ENCODE results near the gene TRMT2B.
A peak's percentile ranks its signal among the peaks of the same experiment; 100 is the strongest.
"Not testable (repeated sequence)": the region's sequence is repeated elsewhere in the genome, so short reads cannot be mapped to it uniquely, and the experiment has no call there.

The TRMT2B gene

GRCh38 chrX:101051549-101052302 is at the start of gene TRMT2B:
Gene TRMT2B (minus strand): TSS chrX:101052111. CDS start chrX:101042289, 9,822 bp downstream.
- peak within 1 kb of the TSS; percentile 60 for H3K4me3 ChIP-seq (ENCODE audit: low read depth, low read length)
- DNase-seq (ENCODE audit: low read depth), result peak; percentile 19

GRCh38 chrX:101097546-101098453 is 45.9 kb upstream of the TRMT2B start, which contains the start of gene CENPI:
Gene CENPI (plus strand): TSS chrX:101098204. CDS start chrX:101101071, 2,867 bp downstream.
- peak within 1 kb of the TSS; percentile 59 for H3K4me3 ChIP-seq (ENCODE audit: low read depth, low read length)
- peak; percentile 78 for DNase-seq (ENCODE audit: low read depth)

- H3K4me3 ChIP-seq (ENCODE audit: low read depth, low read length), result no peak overlapping the region
- no peak for DNase-seq (ENCODE audit: low read depth)
These were observed 39.9 kb upstream of the TRMT2B start for GRCh38 chrX:101091817-101092216.

- no peak overlapping the region for H3K4me3 ChIP-seq (ENCODE audit: low read depth, low read length)
- no peak for DNase-seq (ENCODE audit: low read depth)
These were observed 29.3 kb upstream of the TRMT2B start for GRCh38 chrX:101081231-101081630.

- H3K4me3 ChIP-seq (ENCODE audit: low read depth, low read length), result peak overlapping the region; percentile 52
- DNase-seq (ENCODE audit: low read depth), result no peak
These were observed 28.6 kb upstream of the TRMT2B start for GRCh38 chrX:101080326-101081124.

GRCh38 chrX:101079736-101080270 is 27.9 kb upstream of the TRMT2B start:
- H3K4me3 ChIP-seq (ENCODE audit: low read depth, low read length), result peak overlapping the region; percentile 52
- DNase-seq (ENCODE audit: low read depth), result no peak

- H3K4me3 ChIP-seq (ENCODE audit: low read depth, low read length), result peak within 1 kb of the TSS; percentile 52
- DNase-seq (ENCODE audit: low read depth), result no peak
These were observed 27.0 kb upstream of the TRMT2B start, which contains the start of gene TMEM35A for GRCh38 chrX:101078716-101079598. Gene TMEM35A (plus strand): TSS chrX:101078879. CDS start chrX:101079003, 124 bp downstream.

- no peak for DNase-seq (ENCODE audit: low read depth)
- no peak overlapping the region for H3K4me3 ChIP-seq (ENCODE audit: low read depth, low read length)
These were observed 19.7 kb upstream of the TRMT2B start for GRCh38 chrX:101071582-101071981.

GRCh38 chrX:101062176-101062575 is 10.3 kb upstream of the TRMT2B start:
- no peak overlapping the region for H3K4me3 ChIP-seq (ENCODE audit: low read depth, low read length)
- no peak for DNase-seq (ENCODE audit: low read depth)

GRCh38 chrX:101057093-101057714 is 5.3 kb upstream of the TRMT2B start:
- DNase-seq (ENCODE audit: low read depth), result no peak

GRCh38 chrX:101056551-101056950 is 4.6 kb upstream of the TRMT2B start:
- DNase-seq (ENCODE audit: low read depth); H3K4me3 ChIP-seq (ENCODE audit: low read depth, low read length): not testable (repeated sequence)

More at GRCh38 chrX:101057093-101057714, 5.3 kb upstream of the TRMT2B start:
- H3K4me3 ChIP-seq (ENCODE audit: low read depth, low read length), result no peak overlapping the region

- DNase-seq (ENCODE audit: low read depth), result no peak
- H3K4me3 ChIP-seq (ENCODE audit: low read depth, low read length), result peak overlapping the region; percentile 60
These were observed 760 bp downstream of the TRMT2B start for GRCh38 chrX:101051153-101051548.

GRCh38 chrX:101040197-101040596 is 11.7 kb downstream of the TRMT2B start:
- no peak overlapping the region for H3K4me3 ChIP-seq (ENCODE audit: low read depth, low read length)
- DNase-seq (ENCODE audit: low read depth), result no peak

GRCh38 chrX:101037231-101037630 is 14.7 kb downstream of the TRMT2B start:
- DNase-seq (ENCODE audit: low read depth), result no peak
- no peak overlapping the region for H3K4me3 ChIP-seq (ENCODE audit: low read depth, low read length)

- H3K4me3 ChIP-seq (ENCODE audit: low read depth, low read length), result no peak overlapping the region
- no peak for DNase-seq (ENCODE audit: low read depth)
These were observed 22.2 kb downstream of the TRMT2B start for GRCh38 chrX:101029665-101030064.

- H3K4me3 ChIP-seq (ENCODE audit: low read depth, low read length), result no peak overlapping the region
- no peak for DNase-seq (ENCODE audit: low read depth)
These were observed 23.3 kb downstream of the TRMT2B start for GRCh38 chrX:101028562-101028961.

- no peak for DNase-seq (ENCODE audit: low read depth)
- H3K4me3 ChIP-seq (ENCODE audit: low read depth, low read length), result no peak overlapping the region
These were observed 26.8 kb downstream of the TRMT2B start for GRCh38 chrX:101025126-101025525.

GRCh38 chrX:101022020-101022419 is 29.9 kb downstream of the TRMT2B start:
- H3K4me3 ChIP-seq (ENCODE audit: low read depth, low read length), result no peak overlapping the region
- DNase-seq (ENCODE audit: low read depth), result no peak

Measured in skeletal muscle cell (primary cell).